Fibroblast of pulmonary artery (primary cell): ENCODE data around the gene BOLL.

ENCODE experiments used
- DNase-seq: peaks from one replicate; pipeline ENCODE4 v3.0.0-alpha.2; 2010; ENCODE audit warnings: low read depth
- H3K4me3 ChIP-seq: replicated peaks from 2 replicates; pipeline ENCODE4 v1.5.1; 2011; ENCODE audit warnings: low read depth, mild to moderate bottlenecking, control low read depth, low read length, moderate library complexity
- TF ChIP-seq, protein P1 (sequence below): IDR thresholded peaks from 2 replicates; pipeline ENCODE4 v1.5.1; 2011; ENCODE audit warnings: mild to moderate bottlenecking, control low read depth, low read length, inconsistent platforms; ENCODE audit errors: missing control alignments

The BOLL gene

GRCh38 chr2:197798187-197798586, 13.1 kb upstream of the BOLL start:
- H3K4me3 ChIP-seq, result no peak overlapping the region
- TF ChIP-seq, protein P1, sequence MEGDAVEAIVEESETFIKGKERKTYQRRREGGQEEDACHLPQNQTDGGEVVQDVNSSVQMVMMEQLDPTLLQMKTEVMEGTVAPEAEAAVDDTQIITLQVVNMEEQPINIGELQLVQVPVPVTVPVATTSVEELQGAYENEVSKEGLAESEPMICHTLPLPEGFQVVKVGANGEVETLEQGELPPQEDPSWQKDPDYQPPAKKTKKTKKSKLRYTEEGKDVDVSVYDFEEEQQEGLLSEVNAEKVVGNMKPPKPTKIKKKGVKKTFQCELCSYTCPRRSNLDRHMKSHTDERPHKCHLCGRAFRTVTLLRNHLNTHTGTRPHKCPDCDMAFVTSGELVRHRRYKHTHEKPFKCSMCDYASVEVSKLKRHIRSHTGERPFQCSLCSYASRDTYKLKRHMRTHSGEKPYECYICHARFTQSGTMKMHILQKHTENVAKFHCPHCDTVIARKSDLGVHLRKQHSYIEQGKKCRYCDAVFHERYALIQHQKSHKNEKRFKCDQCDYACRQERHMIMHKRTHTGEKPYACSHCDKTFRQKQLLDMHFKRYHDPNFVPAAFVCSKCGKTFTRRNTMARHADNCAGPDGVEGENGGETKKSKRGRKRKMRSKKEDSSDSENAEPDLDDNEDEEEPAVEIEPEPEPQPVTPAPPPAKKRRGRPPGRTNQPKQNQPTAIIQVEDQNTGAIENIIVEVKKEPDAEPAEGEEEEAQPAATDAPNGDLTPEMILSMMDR, result no peak
- DNase-seq, result no peak

DNA sequence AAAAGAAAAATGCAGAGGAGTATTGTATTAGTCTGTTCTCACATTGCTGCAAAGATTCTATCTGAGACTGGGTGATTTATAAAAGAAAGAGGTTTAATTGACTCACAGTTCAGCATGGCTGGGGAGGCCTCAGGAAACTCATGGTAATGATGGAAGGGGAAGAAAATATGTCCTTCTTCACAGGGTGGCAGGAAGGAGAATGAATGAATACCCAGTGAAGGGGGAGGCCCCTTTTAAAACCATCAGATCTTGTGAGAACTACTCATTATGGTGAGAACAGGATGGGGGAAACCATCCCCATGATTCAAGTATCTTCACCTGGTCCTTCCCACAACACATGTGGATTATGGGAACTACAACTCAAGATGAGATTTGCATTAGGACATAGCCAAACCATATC, 10.2 kb upstream of the BOLL start:
- TF ChIP-seq, protein P1, result no peak
- DNase-seq, result no peak
- H3K4me3 ChIP-seq, result no peak overlapping the region

DNA sequence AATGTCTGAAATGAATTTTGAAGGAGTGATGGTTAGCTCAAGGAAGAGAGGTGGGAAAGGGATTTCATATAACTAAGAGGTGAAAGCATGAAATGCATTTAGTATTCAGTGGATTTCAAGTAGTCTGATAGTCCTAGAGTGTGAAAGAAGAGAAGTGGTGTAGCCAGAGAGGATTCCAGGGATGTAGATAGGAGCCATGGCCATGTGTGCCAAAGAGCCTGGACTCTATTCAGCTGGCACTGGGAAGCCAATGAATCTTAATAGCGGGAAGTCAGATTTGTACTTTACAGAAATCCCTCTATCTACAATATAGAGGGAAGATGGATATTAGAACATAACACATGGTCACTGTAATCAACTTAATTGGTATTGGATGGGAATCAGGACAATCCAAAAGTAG, 8.3 kb upstream of the BOLL start:
- DNase-seq, result no peak
- TF ChIP-seq, protein P1, result no peak
- no peak overlapping the region for H3K4me3 ChIP-seq

DNA sequence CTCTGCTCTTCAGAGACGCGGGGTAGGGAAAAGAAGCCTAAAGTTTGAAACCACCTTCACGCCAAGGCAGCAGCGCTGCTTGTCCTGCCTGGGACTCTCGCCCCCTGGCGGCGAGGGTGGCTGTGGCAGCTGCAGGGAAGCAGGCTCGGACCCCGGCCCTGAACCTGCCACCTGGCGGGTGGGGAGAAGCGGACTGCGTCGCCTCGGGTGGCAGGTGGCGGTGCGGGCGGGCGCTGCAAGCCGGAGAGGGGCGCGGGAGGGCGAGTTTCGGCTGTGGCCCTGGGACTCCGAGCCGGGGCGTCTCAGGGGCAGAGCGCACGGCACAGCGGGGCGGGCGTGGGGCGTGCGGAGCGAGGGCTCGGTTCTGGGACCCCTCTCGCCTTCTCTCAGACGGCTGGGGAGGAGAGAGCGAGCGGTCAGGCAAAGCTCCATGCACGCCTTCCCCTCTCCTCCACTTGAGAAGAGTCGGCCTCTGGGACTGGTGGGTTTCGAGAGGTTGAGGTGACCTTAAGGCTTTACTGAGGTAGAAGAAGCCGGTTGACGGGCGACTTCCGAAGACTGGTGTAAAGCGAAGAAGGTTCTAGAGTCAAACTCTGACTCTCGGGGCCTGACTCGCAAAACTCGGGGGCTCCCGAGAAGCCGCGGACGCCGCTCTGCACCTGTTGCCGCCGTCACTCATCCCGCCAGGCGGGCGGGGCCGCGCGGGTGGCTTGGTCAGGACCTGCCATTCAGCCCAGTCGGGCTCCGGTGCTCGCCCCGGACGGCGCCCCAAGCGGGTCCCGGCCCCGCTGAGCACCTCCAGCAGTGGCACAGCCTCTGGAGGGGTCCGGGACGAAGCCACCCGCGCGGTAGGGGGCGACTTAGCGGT, 1.1 kb upstream of the BOLL start:
- DNase-seq, result no peak
- TF ChIP-seq, protein P1, result peak; percentile 33
- no peak overlapping the region for H3K4me3 ChIP-seq

DNA sequence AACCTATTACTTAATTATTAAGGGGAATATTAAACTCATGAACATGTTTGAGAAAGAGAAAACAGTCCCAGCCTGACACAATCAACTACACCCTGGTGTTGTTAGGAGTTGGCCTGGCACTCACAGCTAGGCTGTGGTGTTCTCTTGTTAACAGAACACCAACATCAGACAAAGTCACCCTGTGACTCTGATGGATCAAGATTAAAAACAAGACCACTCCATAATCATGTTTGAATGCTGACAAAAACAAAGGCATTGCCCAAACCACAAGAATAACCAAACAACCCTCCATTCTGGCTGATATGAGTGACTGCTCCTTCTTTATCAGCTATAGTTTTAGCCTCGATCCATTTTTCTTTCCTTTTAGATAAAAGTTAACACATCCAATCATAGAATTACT, 3.0 kb downstream of the BOLL start:
- DNase-seq, result no peak
- TF ChIP-seq, protein P1, result no peak
- H3K4me3 ChIP-seq, result no peak overlapping the region

- H3K4me3 ChIP-seq, result no peak overlapping the region
- TF ChIP-seq, protein P1, result no peak
- DNase-seq, result no peak
Observed at GRCh38 chr2:197779261-197779660, 5.9 kb downstream of the BOLL start.
